Suprapubic skin (tissue), 4 donors: ENCODE data around the gene ZBTB20. TPM values are rescaled to one million over a fixed set of nuclear protein-coding genes. Genes with fewer than 3 reads are reported as not detected.

Source experiments
- DNase-seq, 2 donors: peaks; one replicate each; pipeline ENCODE4 v3.0.0-alpha.2; 2019; ENCODE audit warnings: low spot score in 2 of 2
- H3K27ac ChIP-seq: fragments of 200-600 bp; sonication (generic); one replicate; pipeline ENCODE4 v1.5.1; 2019
- H3K27me3 ChIP-seq: fragments of 200-600 bp; sonication (generic); one replicate; pipeline ENCODE4 v1.5.1; 2019
- H3K36me3 ChIP-seq: fragments of 200-600 bp; sonication (generic); one replicate; pipeline ENCODE4 v1.5.1; 2019
- H3K4me1 ChIP-seq: fragments of 200-600 bp; sonication (generic); one replicate; pipeline ENCODE4 v1.5.1; 2019
- H3K4me3 ChIP-seq: fragments of 200-600 bp; sonication (generic); one replicate; pipeline ENCODE4 v1.5.1; 2019; ENCODE audit warnings: mild to moderate bottlenecking
- H3K9me3 ChIP-seq: fragments of 200-600 bp; sonication (generic); one replicate; pipeline ENCODE4 v1.5.1; 2019
- CTCF ChIP-seq, 2 donors: fragments of 200-600 bp in 1 of 2; fragments of 450-650 bp in 1 of 2; sonication (generic) in 1 of 2; IDR thresholded peaks; one replicate each; pipeline ENCODE4 v1.5.1; 2016 to 2019; ENCODE audit warnings: antibody characterized with exemption in 2 of 2, mild to moderate bottlenecking in 1 of 2, moderate library complexity in 1 of 2
- EP300 ChIP-seq: sonication (generic); formaldehyde crosslinking; IDR thresholded peaks from one replicate; pipeline ENCODE4 v1.6.1; 2017; ENCODE audit warnings: antibody characterized with exemption
- POLR2A ChIP-seq, 2 donors: fragments of 450-650 bp; IDR thresholded peaks; one replicate each; pipeline ENCODE4 v1.6.1; 2017; ENCODE audit warnings: antibody characterized with exemption in 2 of 2, mild to moderate bottlenecking in 2 of 2, moderate library complexity in 2 of 2
- POLR2AphosphoS5 ChIP-seq, 3 donors: sonication (generic); formaldehyde crosslinking; IDR thresholded peaks; one replicate each; pipeline ENCODE4 v1.6.1; 2017; ENCODE audit warnings: antibody characterized with exemption in 3 of 3
- WGBS: methylation state at CpG from one replicate; pipeline ENCODE4 v1.1.5; 2018; 5-methylcytosine and 5-hydroxymethylcytosine counted together
- total RNA-seq, 4 donors: library from RNA; depleted of rRNA; stranded (reverse); fragments of >200 nt; gene quantifications; one replicate each; pipeline ENCODE4 v1.1.0, GENCODE V29; 2016

Gene ZBTB20
- total RNA-seq, 4 donors from 2014 or later = 23.6 to 77.2 (median 39.4) TPM

- WGBS = 60% methylated on average over 1 of the region's 1 CpG
- H3K27me3 ChIP-seq = no peaks in the 10 kb centered on the region
- no peak for DNase-seq
- H3K27ac ChIP-seq = no peak overlapping the region
- H3K9me3 ChIP-seq = no peaks in the 10 kb centered on the region
- no peak overlapping the region for H3K4me3 ChIP-seq
- H3K36me3 ChIP-seq = no peaks in the 10 kb centered on the region
- H3K4me1 ChIP-seq = peaks cover 10% of the 10 kb centered on the region
- TF ChIP-seq EP300 (no peak), POLR2A (IDR thresholded peaks at IDR 0.05) (no peak), CTCF (IDR thresholded peaks at IDR 0.05) (no peak), POLR2AphosphoS5 (IDR thresholded peaks at IDR 0.05) (no peak)
Measured at GRCh38 chr3:114718898-114719210, 428.2 kb downstream of the ZBTB20 start.

DNA sequence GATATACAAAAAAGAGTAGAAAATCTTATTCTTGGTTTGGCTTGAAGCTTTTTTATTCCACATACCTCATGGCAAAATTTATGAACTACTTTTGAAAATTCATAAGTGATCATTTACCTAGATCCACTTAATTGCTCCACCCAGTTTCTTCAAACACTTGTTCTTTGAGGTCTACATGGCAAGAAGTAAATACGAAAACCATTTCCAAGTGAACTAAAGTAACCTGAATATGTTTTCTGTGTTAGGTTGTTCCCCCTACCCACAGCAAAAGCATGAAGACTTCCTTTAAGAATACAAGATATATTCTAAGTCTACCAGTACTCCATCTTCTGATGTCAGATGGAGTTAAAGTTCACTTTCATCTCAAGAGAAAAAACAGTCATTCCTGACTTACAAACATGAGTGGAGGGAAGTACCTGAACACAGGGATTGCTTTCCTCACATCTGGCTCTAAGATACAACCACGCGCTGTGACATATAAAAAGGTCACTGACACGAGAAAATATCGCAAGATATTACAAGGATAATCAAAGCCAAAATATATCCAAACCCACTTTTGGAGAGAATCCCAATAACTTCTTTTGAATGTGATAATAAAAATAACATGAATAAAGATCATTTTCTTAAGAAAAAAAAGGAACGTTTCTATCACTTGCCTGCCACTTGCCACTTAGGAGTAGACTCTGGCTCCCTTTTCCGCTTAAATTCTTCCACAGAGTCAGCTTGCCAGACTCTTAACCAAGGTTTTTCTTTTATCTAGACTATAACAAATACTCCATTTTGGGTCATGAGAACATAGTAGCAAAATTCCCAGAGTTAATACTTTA is 428.8 kb downstream of the ZBTB20 start:
- H3K27ac ChIP-seq = no peak overlapping the region

GRCh38 chr3:114716916-114717315 is 430.2 kb downstream of the ZBTB20 start:
- Histone ChIP-seq H3K27ac (no peak overlapping the region), H3K4me1 (peaks cover 10% of the 10 kb centered on the region), H3K27me3 (no peaks in the 10 kb centered on the region), H3K36me3 (no peaks in the 10 kb centered on the region), H3K9me3 (no peaks in the 10 kb centered on the region), H3K4me3 (no peak overlapping the region)
- no peak for TF ChIP-seq POLR2AphosphoS5 (IDR thresholded peaks at IDR 0.05)
- no peak for TF ChIP-seq POLR2A (IDR thresholded peaks at IDR 0.05)
- TF ChIP-seq EP300 = no peak
- no peak for TF ChIP-seq CTCF (IDR thresholded peaks at IDR 0.05)
- no peak for DNase-seq

More for the DNA sequence above, 428.8 kb downstream of the ZBTB20 start:
- DNase-seq = no peak
- 76% methylated on average over 7 of the region's 7 CpGs for WGBS
- no peak for TF ChIP-seq POLR2A (IDR thresholded peaks at IDR 0.05)
- no peak for TF ChIP-seq POLR2AphosphoS5 (IDR thresholded peaks at IDR 0.05)
- no peak for TF ChIP-seq EP300
- no peak for TF ChIP-seq CTCF (IDR thresholded peaks at IDR 0.05)
- Histone ChIP-seq H3K4me3 (no peak overlapping the region), H3K9me3 (no peaks in the 10 kb centered on the region), H3K36me3 (no peaks in the 10 kb centered on the region), H3K27me3 (no peaks in the 10 kb centered on the region), H3K4me1 (peaks cover 10% of the 10 kb centered on the region)

- Histone ChIP-seq H3K27ac (no peak overlapping the region), H3K9me3 (no peaks in the 10 kb centered on the region), H3K4me3 (no peak overlapping the region), H3K27me3 (no peaks in the 10 kb centered on the region), H3K4me1 (peaks cover 8% of the 10 kb centered on the region), H3K36me3 (no peaks in the 10 kb centered on the region)
- TF ChIP-seq POLR2A (IDR thresholded peaks at IDR 0.05) (no peak), EP300 (no peak), CTCF (IDR thresholded peaks at IDR 0.05) (no peak), POLR2AphosphoS5 (IDR thresholded peaks at IDR 0.05) (no peak)
- WGBS = 88% methylated on average over 5 of the region's 5 CpGs
- DNase-seq = no peak
Measured at GRCh38 chr3:114716126-114716525, 431.0 kb downstream of the ZBTB20 start.

- Histone ChIP-seq H3K27ac (no peak overlapping the region), H3K4me3 (no peak overlapping the region), H3K27me3 (no peaks in the 10 kb centered on the region), H3K36me3 (no peaks in the 10 kb centered on the region), H3K4me1 (peaks cover 5% of the 10 kb centered on the region), H3K9me3 (no peaks in the 10 kb centered on the region)
- DNase-seq = no peak
- TF ChIP-seq EP300 = no peak
- no peak for TF ChIP-seq POLR2A (IDR thresholded peaks at IDR 0.05)
- no peak for TF ChIP-seq POLR2AphosphoS5 (IDR thresholded peaks at IDR 0.05)
- no peak for TF ChIP-seq CTCF (IDR thresholded peaks at IDR 0.05)
- WGBS = 83% methylated on average over 7 of the region's 7 CpGs
Measured at GRCh38 chr3:114714957-114715460, 432.1 kb downstream of the ZBTB20 start.
